Measurements from ENCODE around the gene LECT2.

The LECT2 gene

DNA sequence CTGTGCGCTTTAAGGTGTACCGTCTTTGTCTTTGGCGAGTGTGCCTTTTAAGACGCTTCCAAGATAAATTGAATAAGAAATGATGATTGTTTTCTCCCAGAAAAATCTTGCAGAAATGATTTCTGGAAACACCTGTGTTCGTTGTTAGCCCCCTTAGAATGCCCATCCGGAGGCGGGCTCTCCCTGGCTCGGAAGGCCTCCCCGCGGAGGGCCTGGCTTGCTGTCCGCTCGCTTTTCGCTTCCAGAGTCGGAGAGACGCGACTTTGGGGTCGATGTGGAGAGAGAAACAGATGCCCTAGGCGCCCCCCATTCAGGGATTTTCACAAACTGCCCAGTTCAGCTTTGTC lies 23.9 kb downstream of the LECT2 start:
- DNase-seq: no peak

DNA sequence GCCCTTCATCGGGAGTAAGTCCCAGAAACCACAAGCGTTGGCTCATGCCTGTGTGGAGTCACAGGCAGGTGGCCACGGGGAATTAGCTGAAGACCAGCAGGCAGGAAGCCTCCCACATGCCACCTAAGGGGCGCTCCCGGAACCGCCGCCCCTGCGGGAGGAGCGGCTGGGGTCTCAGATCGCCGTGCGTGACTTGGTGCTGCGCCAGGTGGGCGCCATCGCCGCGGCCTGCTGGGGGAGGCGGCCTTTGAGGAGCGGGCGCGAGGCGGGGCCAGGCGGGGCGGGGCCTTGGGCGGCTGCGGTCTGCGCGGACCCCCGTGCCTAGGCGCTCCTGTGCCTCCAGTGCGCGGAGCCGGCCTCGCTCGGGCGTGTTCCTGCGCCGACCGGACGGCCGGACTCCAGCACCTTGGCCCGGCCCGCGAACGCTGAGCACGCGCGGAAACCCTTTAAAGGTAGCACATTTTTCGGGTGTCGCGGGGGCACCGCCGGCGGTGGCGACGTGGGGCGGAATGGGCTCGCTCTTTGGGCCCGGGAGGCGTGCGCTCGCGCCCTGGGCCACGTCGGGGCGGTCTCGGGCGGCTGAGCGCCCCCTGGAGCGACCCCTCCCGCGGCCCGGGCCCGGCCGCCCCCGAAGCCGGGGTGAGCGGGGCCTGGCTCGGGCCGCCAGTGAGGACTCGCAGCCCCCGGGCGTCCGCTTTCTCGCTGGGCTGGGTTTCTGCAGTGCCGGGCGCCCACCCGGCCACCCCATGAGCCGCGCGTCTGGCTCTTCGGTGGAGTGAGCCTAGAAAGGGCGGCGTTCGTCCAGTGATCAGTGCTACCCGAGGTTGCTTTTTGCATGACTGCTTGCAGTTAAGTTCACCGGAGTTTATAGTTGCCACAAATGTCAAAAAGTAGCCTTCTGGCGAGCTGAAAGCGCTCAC lies 24.5 kb downstream of the LECT2 start:
- DNase-seq: no peak

DNA sequence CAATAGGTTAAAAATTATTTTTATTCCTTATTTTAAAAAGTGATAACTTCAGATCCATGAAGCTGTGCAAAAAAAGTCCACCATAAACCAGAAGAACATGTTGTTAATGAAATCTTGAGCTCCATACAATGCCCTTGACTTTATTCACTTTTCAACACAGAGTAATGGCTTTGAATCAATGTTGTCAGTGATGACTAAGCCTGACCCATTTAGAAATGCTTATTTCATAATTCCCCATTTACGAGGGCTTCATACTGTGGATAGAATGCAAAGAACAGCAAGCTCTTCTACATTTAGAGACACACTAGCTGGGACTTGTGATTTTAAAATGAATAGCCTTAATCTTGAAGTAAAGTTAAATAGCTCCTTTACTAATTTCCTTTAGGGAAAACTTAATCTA lies 33.4 kb downstream of the LECT2 start:
- DNase-seq: no peak

DNA sequence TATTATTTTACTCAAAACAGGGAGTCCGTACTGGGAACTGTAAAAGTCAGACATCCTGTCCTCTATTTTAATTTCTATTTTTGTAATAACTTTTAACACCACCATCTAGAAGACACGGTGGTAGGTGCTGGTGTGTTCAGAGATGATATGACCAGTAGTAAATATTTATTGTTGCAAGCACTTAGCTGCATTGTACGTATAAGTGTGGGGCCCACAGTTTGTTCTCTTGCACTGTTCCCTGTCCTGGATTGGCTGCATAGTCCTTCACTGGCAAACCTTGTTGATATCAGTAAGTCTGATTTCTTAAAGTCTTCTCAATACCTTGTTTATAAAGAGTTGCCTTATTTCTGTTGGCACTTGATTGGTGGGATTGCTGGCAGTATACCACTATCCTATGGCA lies 34.6 kb downstream of the LECT2 start:
- DNase-seq: no peak

DNA sequence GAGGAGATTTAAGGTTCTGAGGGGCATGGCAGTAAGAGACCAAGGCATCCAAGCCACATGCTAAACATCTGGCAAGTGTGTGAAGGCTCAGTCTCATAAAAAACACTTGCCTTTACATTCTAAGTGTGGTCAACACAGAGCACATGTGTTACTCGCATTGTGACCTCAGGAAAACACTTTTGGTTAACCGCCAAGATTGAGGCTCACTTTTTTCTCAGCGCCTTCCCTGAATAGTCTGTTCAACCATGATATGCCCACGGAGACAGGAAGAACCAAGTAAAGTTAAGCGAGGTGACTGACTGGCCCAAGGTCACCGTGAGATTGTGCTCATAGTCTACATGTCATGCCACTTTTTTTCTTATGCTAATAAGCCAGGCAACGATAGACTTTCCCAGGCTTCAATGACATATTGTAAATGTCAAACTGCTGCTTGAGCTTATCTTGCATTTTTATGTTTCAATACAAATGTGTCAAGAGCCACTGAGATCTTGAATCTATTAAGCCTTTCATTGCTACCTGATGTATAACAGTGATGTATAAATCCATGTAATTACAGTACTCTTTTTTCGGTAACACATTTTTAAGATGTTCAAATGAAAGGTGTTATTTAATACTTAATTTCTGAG lies 38.0 kb downstream of the LECT2 start:
- no peak for DNase-seq

DNA sequence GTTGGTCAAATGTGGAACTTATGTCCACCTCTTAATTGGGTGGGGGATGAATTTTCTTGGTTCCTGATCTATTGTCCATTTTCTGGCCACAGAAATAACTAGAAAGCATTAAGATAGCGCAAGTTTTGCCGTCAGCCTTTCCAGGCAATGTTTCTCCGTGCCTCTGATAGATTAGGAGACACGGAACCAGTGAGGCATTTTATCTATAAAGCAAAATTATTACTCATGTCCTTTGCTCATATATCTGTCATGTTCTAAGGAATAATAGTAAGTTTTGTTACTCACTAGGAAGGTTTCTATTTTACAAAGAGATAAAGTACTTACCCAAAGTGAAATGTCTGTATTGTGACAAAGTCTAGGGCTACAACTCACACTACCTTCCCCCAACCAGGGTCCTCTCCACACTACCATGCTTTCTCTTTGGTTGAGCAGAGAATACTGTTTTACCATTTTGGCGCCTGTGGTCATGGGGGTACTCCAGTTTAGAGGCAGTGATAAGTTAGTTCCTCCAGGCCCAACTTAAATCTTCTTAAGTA lies 39.2 kb downstream of the LECT2 start:
- no peak for DNase-seq

DNA sequence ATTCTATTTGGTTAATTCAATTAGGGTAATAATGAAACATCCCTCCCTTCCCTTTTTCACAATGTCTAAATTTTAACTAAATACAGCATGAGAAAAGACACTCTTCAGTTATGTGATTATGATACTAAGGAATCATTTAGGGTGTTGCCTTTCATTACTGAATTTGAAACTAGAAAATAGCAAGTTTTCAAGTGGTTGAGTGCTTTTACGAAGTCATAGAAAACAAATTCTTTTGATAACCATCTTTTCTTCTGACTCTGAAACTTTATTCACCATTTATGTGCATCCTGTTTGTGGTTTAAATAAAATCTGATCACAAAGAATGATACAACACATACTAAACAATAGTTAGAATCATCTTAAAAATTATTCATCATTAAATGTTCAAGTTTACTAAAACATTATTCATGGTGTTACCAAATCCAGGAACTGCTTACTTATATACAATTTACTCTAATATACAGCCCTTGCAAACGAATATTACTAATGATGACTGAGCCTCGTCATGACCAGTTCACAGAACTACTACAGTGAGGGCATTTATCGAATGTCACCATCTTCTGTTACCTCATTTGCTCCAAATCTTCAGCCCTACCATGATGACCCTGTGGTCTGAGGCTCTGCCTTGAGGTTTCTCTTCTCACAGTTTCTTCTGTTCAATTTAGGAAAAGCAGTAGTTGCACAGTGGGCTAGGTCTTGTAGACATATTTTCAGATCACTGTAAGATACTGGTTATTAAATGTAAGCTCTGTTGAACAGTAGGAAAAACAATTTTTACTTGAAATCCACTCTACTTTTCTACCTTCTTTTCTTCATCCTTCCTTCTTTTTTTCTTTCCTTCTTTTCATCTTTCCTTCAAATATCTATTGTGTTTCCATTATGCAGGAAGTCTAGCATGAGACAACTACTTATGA lies 40.8 kb downstream of the LECT2 start:
- DNase-seq: no peak

DNA sequence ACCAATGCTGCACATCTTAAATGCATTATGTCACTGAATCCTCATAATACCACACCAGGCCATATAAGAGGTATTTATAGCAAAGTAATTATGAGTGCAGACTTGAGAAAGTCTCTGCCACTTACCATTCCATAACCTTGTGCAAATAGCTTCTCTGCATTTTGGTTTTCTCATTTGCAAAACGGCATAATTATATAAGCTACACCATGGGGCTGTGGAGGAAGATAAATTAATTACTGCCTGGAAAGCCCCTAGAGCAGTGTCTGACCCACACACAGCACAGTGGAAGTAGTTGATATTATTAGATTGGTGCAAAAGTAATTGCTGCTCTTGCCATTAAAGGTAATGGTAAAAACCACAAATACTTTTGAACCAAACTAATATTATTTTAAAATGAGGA lies 49.6 kb downstream of the LECT2 start:
- no peak for DNase-seq

DNA sequence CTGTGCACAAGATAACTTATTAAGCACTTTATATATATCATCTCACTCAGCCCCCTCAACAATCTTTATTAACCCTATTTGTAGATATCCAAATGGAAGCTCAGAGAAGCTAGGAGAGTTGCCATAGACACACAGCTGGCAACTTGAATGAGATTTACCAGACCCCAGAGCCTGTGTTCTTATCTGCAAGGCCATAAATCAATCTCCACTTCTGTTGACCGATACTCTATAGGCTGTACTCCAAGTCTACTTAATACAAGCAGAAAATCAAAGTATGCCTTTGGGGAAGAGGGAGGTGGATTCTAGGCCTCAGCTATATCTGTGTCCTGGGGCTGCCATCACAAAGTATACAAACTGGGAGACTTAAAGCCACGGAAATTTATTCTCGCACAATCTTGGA lies 53.1 kb downstream of the LECT2 start:
- no peak for DNase-seq

DNA sequence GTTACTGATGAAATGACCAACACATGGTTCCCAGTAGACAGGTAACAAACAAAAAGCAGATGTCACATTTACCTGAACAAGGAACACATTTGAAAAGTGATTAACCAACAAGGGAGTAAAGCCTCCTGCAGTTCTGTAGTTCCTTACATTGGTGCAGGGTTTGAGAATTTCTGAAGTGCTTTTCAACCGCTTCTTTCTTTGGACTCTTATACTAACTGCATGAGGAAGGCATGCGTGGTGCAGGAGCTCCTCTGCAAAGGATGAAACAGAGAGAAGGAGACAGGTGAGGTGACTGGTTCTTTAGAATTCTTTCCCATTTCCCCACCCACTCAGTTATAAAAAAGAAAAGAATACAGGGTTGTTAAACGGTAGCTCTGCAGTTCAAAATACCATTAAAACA lies 54.5 kb downstream of the LECT2 start:
- DNase-seq: no peak

DNA sequence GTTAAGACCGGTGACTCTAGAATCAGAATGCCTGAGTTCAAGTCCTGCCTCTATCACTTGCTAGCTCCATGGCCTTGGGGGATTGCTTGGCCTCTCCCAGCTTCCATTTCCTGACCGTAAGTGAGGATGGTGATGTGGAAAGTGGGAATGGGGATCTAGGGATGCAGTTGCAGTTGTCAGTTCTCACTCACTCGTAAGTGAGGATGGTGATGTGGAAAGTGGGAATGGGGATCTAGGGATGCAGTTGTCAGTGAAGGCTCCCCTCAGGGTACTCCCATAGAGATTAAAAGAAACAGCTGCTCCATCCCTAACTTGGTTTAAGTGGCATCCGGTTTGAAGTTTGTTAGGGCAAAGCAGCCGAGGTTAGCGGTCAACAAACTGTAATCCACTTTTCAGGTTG lies 56.1 kb downstream of the LECT2 start:
- DNase-seq: no peak

All from stimulated activated CD4-positive, alpha-beta T cell treated with anti-CD3 and anti-CD28 coated beads, Interleukin-4, amount 100 ng/mL, for 4 hours (primary cell).